Psoas muscle (tissue), 8 donors: ENCODE measurements around the gene LYL1. TPM values are rescaled to one million over a fixed set of nuclear protein-coding genes. Genes with fewer than 3 reads are reported as not detected.

Experiments
- ATAC-seq, 4 donors: fragments of 200-7000 bp; cut with Tn5 transposase; one replicate each; pipeline ENCODE4 v1.9.1; 2020; ENCODE audit warnings: moderate library complexity in 3 of 4, mild to moderate bottlenecking in 2 of 4
- DNase-seq, 2 donors: peaks; one replicate each; pipeline ENCODE4 v3.0.0-alpha.2; 2020
- H3K27ac ChIP-seq: fragments of 200-600 bp; one replicate; pipeline ENCODE4 v1.8.0; 2022
- H3K27me3 ChIP-seq, 3 donors: fragments of 200-600 bp in 1 of 3; one replicate each; pipeline versions ENCODE4 v1.6.1 to v1.8.0; 2013 to 2022; ENCODE audit warnings: low read length in 2 of 3, mild to moderate bottlenecking in 2 of 3, moderate library complexity in 1 of 3; ENCODE audit not compliant: insufficient read depth in 3 of 3
- H3K36me3 ChIP-seq, 2 donors: fragments of 200-600 bp in 1 of 2; one replicate each; pipeline versions ENCODE4 v1.6.1 to v1.8.0; 2013 to 2022; ENCODE audit warnings: low read depth in 1 of 2, mild to moderate bottlenecking in 1 of 2, moderate library complexity in 1 of 2; ENCODE audit not compliant: insufficient read depth in 1 of 2
- H3K4me1 ChIP-seq: fragments of 200-600 bp; one replicate; pipeline ENCODE4 v1.8.0; 2022
- H3K4me3 ChIP-seq: fragments of 200-600 bp; one replicate; pipeline ENCODE4 v1.8.0; 2022; ENCODE audit warnings: mild to moderate bottlenecking
- H3K9me3 ChIP-seq: fragments of 200-600 bp; one replicate; pipeline ENCODE4 v1.8.0; 2022
- WGBS, 3 donors: extraction: QIAGEN DNeasy Blood & Tissue Kit; methylation state at CpG; one replicate each; pipeline versions ENCODE4 v1.1.6 to v1.1.7; 2013; 5-methylcytosine and 5-hydroxymethylcytosine counted together
- intact Hi-C, 2 donors: fragments of 100-400 bp; cut with DNase I; formaldehyde crosslinking; loops; one replicate each; pipeline versions ENCODE4 v1.11.0 to v1.14.2; 2022
- polyA plus RNA-seq, 3 donors: library from polyadenylated mRNA; stranded (reverse); fragments of 200-250 nt; gene quantifications; one replicate each; pipeline ENCODE4 v1.2.3, GENCODE V29; 2013
- total RNA-seq, 4 donors: library from RNA; stranded (reverse); fragmentation: NEBNext Ultra II Directional in 2 of 4; extraction: Animal tissue kit (Norgen Biotek cat#: 25700) in 2 of 4; gene quantifications; one replicate each; pipeline versions ENCODE4 v1.2.1 to v1.2.4, GENCODE V29; 2021 to 2023
- TF ChIP-seq, protein P1 (sequence below): fragments of 200-600 bp; IDR thresholded peaks from one replicate; pipeline ENCODE4 v1.8.0; 2022; ENCODE audit warnings: antibody characterized with exemption
- donor health status: healthy with polysubstance abuse.
- donor health status: DM: no; HTN: no; CAD: no; lungs with moderate emphysema.
- donor health status: Bipolar disorder and iron deficiency.
- donor health status: healthy.
- donor health status: DM: yes; HTN: yes; CAD: no.
- donor health status: DM: no; HTN: no; CAD: no.
- donor health status: DM: no; HTN: no; CAD: no.
- donor health status: DM: yes; HTN: yes; CAD: no.

Gene LYL1
- total and polyA plus RNA-seq, 7 donors: 1.1 to 4.6 (median 2.7) TPM

DNA sequence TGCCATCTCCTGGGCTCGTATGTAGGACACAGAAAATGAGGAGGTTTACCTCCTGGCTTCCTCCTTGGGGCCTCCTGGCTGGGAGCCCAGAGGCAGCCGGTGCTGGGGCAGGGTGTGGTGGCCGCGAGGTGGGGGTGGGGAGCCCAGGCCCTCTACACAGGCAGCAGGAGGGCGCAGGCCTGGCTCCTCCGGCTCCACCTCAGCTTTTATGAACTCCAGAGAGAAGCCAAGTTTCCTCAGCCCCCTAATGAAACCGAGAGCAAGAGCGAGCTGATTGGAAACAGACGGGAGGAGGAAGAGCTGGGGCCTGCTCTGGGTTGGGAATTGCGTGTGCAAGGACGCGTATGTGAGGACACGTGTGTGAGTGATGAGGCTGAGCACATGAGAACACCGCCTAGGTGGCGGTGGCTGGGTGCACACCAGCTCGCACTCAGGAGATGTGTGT lies 23.1 kb downstream of the LYL1 start:
- Histone ChIP-seq H3K27me3 (no peaks in the 10 kb centered on the region), H3K4me1 (peaks cover 57% of the 10 kb centered on the region), H3K27ac (peak overlapping the region; percentile 71), H3K4me3 (no peak overlapping the region), H3K9me3 (no peaks in the 10 kb centered on the region), H3K36me3 (peaks cover 0 to 64% of the 10 kb centered on the region in 2 donors)
- 43 to 52% (median 52%) methylated on average over 16 of the region's 16 CpGs for WGBS, 3 donors
- intact Hi-C loops: no loop called here
- ATAC-seq (peak in 3 of 4 donors; percentile 23 to 44 (median 25)), DNase-seq (peak; percentile 70 to 78)
- TF ChIP-seq, protein P1, sequence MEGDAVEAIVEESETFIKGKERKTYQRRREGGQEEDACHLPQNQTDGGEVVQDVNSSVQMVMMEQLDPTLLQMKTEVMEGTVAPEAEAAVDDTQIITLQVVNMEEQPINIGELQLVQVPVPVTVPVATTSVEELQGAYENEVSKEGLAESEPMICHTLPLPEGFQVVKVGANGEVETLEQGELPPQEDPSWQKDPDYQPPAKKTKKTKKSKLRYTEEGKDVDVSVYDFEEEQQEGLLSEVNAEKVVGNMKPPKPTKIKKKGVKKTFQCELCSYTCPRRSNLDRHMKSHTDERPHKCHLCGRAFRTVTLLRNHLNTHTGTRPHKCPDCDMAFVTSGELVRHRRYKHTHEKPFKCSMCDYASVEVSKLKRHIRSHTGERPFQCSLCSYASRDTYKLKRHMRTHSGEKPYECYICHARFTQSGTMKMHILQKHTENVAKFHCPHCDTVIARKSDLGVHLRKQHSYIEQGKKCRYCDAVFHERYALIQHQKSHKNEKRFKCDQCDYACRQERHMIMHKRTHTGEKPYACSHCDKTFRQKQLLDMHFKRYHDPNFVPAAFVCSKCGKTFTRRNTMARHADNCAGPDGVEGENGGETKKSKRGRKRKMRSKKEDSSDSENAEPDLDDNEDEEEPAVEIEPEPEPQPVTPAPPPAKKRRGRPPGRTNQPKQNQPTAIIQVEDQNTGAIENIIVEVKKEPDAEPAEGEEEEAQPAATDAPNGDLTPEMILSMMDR: no peak

GRCh38 chr19:13078897-13079541 lies 23.6 kb downstream of the LYL1 start:
- intact Hi-C loops: no loop called here
- H3K4me3 ChIP-seq: no peak overlapping the region
- no peak for DNase-seq

DNA sequence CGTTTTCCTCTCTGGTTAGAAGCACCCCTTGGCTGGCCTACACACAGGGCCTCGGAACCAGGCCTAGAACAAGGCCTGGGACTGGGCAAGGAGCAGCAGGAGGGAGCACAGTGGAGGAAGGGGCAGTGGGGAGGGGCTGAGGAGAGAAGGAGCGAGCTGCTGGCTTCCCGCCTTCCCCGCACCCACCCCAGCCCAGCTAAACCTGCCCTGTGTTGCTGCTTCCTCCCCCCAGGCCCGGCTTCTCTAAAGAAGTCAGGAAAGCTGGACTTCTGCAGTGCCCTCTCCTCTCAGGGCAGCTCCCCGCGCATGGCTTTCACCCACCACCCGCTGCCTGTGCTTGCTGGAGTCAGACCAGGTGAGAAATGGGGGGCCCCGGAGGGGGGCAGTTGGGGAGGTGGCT lies 24.3 kb downstream of the LYL1 start:
- no peak for DNase-seq
- TF ChIP-seq, protein P1: no peak
- intact Hi-C loops: no loop called here

More at GRCh38 chr19:13078897-13079541, 23.6 kb downstream of the LYL1 start:
- Histone ChIP-seq H3K27ac (peak overlapping the region; percentile 71), H3K9me3 (no peaks in the 10 kb centered on the region), H3K4me1 (peaks cover 58% of the 10 kb centered on the region), H3K36me3 (peaks cover 0 to 62% of the 10 kb centered on the region in 2 donors), H3K27me3 (no peaks in the 10 kb centered on the region)
- WGBS, 3 donors: 30 to 42% (median 41%) methylated on average over 9 to 12 of the region's 12 CpGs
- TF ChIP-seq, protein P1: no peak
- ATAC-seq: peak; percentile 39 to 56 (median 44)

DNA sequence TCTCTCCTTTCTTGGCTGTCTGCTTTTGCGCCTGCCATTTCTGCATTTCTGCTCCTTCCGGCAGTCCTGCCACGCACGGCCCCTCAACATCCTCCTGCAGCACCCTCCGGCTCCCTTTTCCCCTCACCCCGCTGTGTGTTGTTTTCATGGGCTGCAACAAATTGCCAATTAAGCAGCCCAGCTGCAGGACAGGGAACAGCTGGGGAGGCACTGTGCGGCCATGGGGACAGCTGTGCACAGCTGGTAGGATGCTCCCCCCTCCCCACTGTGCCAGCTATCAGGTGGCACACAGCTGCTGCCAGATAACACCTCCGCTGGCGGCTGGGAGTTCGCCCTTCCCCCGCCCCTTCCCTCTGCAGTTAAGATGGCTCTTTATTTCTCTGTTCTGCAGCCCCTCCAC lies 25.4 kb downstream of the LYL1 start:
- no peaks in the 10 kb centered on the region for H3K27me3 ChIP-seq
- TF ChIP-seq, protein P1: no peak
- H3K4me1 ChIP-seq: peaks cover 50% of the 10 kb centered on the region
- H3K27ac ChIP-seq: peak overlapping the region; percentile 71
- DNase-seq (no peak), ATAC-seq (peak; percentile 19 to 54 (median 34))
- no peak overlapping the region for H3K4me3 ChIP-seq
- 43 to 59% (median 46%) methylated on average over 11 of the region's 11 CpGs for WGBS, 3 donors
- peaks cover 0 to 57% of the 10 kb centered on the region in 2 donors for H3K36me3 ChIP-seq
- H3K9me3 ChIP-seq: no peaks in the 10 kb centered on the region
- intact Hi-C loops: no loop called here

More for the DNA sequence above, 24.3 kb downstream of the LYL1 start:
- Histone ChIP-seq H3K4me1 (peaks cover 60% of the 10 kb centered on the region), H3K9me3 (no peaks in the 10 kb centered on the region), H3K27ac (peak overlapping the region; percentile 71), H3K4me3 (no peak overlapping the region), H3K27me3 (no peaks in the 10 kb centered on the region), H3K36me3 (peaks cover 0 to 62% of the 10 kb centered on the region in 2 donors)
- ATAC-seq: no peak
- 67 to 70% (median 68%) methylated on average over 10 of the region's 10 CpGs for WGBS, 3 donors
